Spleen (tissue), 11 donors: ENCODE measurements around the gene MEGF8. TPM values are rescaled to one million over a fixed set of nuclear protein-coding genes. Genes with fewer than 3 reads are reported as not detected.

ENCODE experiments used
- DNase-seq: peaks from one replicate; pipeline ENCODE4 v3.0.0-alpha.2; 2020
- H3K27ac ChIP-seq, 8 donors: fragments of 200-600 bp; sonication (generic) in 7 of 8; 1 replicate in 4 of 8; 2 replicates in 4 of 8; pipeline versions ENCODE4 v1.5.0 to v1.8.0; 2016 to 2021; ENCODE audit warnings: inconsistent platforms in 4 of 8, mild to moderate bottlenecking in 4 of 8, moderate library complexity in 1 of 8
- H3K27me3 ChIP-seq, 7 donors: fragments of 200-600 bp; sonication (generic) in 6 of 7; replicated peaks in 1 of 7; 1 replicate in 4 of 7; 2 replicates in 3 of 7; pipeline versions ENCODE4 v1.5.0 to v1.8.0; 2016 to 2021; ENCODE audit warnings: inconsistent platforms in 3 of 7, mild to moderate bottlenecking in 1 of 7
- H3K36me3 ChIP-seq, 6 donors: fragments of 200-600 bp; sonication (generic) in 5 of 6; 1 replicate in 4 of 6; 2 replicates in 2 of 6; pipeline versions ENCODE4 v1.5.0 to v1.8.0; 2016 to 2021; ENCODE audit warnings: inconsistent platforms in 2 of 6
- H3K4me1 ChIP-seq, 6 donors: fragments of 200-600 bp; sonication (generic) in 5 of 6; 1 replicate in 3 of 6; 2 replicates in 3 of 6; pipeline versions ENCODE4 v1.5.0 to v1.8.0; 2016 to 2021; ENCODE audit warnings: inconsistent platforms in 3 of 6
- H3K4me3 ChIP-seq, 8 donors: fragments of 200-600 bp; sonication (generic) in 7 of 8; 1 replicate in 4 of 8; 2 replicates in 4 of 8; pipeline versions ENCODE4 v1.5.0 to v1.8.0; 2016 to 2021; ENCODE audit warnings: inconsistent platforms in 4 of 8, mild to moderate bottlenecking in 4 of 8, moderate library complexity in 2 of 8
- H3K9me3 ChIP-seq, 8 donors: fragments of 200-600 bp; sonication (generic) in 7 of 8; 1 replicate in 4 of 8; 2 replicates in 4 of 8; pipeline versions ENCODE4 v1.5.0 to v1.8.0; 2016 to 2021; ENCODE audit warnings: inconsistent platforms in 4 of 8
- POLR2A ChIP-seq, 3 donors: fragments of 450-650 bp; IDR thresholded peaks; one replicate each; pipeline ENCODE4 v1.5.1; 2017; ENCODE audit warnings: antibody characterized with exemption in 3 of 3, mild to moderate bottlenecking in 1 of 3
- POLR2AphosphoS5 ChIP-seq, 3 donors: sonication (generic); formaldehyde crosslinking; IDR thresholded peaks; one replicate each; pipeline ENCODE4 v1.5.1; 2017; ENCODE audit warnings: antibody characterized with exemption in 3 of 3
- WGBS, 5 donors: extraction: QIAGEN DNeasy Blood & Tissue Kit in 3 of 5; methylation state at CpG; one replicate each; pipeline versions ENCODE4 v1.1.5 to v1.1.7; 2013 to 2018; 5-methylcytosine and 5-hydroxymethylcytosine counted together
- intact Hi-C: fragments of 100-400 bp; cut with DNase I; formaldehyde crosslinking; loops from one replicate; pipeline ENCODE4 v1.15.0; 2023; ENCODE audit warnings: low total_unique reads
- polyA plus RNA-seq, 3 donors: library from polyadenylated mRNA; stranded (reverse); fragments of 200-250 nt; gene quantifications; one replicate each; pipeline ENCODE4 v1.2.1, GENCODE V29; 2013
- total RNA-seq, 7 donors: library from RNA; depleted of rRNA in 3 of 7; stranded (reverse); fragments of >200 nt in 3 of 7; fragmentation: NEBNext Ultra II Directional in 4 of 7; extraction: Animal tissue kit (Norgen Biotek cat#: 25700) in 4 of 7; gene quantifications; one replicate each; pipeline versions ENCODE4 v1.1.0 to v1.2.1, GENCODE V29; 2016 to 2021
- TF ChIP-seq, protein P1 (sequence below), 11 experiments: fragments of 200-600 bp in 7 of 11; fragments of 450-650 bp in 4 of 11; sonication (generic) in 4 of 11; IDR thresholded peaks in 8 of 11; conservative IDR thresholded peaks in 3 of 11; 1 replicate in 7 of 11; 2 replicates in 4 of 11; pipeline versions ENCODE4 v1.4.0 to v1.8.0; 2016 to 2021; ENCODE audit warnings: antibody characterized with exemption in 11 of 11, inconsistent platforms in 4 of 11, mild to moderate bottlenecking in 1 of 11
- donor health status: healthy with polysubstance abuse.
- donor health status: DM: no; HTN: no; CAD: no; lungs with moderate emphysema.
- donor health status: DM: no; HTN: no; CAD: no.
- donor health status: Bipolar disorder and iron deficiency.
- donor health status: healthy.
- donor health status: DM: no; HTN: no; CAD: no.
- donor health status: DM: yes; HTN: yes; CAD: no.

Gene MEGF8
- total and polyA plus RNA-seq, 10 donors, result 2.3 to 26.2 (median 18.7) TPM

DNA sequence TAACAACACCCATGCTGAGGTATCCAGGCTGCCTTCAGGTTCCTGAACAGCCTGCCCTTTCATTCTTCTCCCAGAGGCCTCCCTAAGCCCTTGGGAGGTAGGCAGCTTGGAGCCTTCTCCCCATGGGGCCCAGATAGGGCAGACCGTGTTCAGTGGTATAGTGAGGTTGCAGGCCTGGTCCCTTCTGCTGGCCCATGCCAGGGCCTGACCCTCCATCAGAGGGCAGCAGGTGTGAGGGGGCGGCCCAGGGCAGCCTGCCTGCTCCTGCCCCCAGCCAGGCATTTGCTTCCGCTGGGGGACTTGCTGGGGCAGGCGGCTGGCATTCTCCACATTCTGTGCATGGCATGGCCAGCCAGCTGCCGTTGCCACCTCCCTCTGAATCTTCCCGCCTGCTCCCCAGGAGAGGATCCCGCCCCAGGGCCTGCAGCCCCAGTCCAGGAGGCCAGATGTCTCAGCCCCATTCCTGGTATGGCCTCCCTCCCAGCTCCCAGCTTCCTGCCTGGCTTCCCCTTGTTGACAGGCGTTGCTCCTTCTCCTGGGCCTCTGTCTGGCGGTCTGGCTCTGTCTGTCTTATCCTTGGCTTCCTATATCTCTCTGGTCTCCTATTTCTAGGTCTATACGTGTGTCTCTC, 47.5 kb upstream of the MEGF8 start:
- WGBS, 5 donors, result 56 to 72% (median 59%) methylated on average over 6 to 10 of the region's 10 CpGs
- peaks cover 0 to 51% (median 21%) of the 10 kb centered on the region in 6 donors for H3K36me3 ChIP-seq
- no peaks in the 10 kb centered on the region for H3K27me3 ChIP-seq
- intact Hi-C loops, result no loop called here
- no peaks in the 10 kb centered on the region for H3K9me3 ChIP-seq
- peak; percentile 29 to 58 (median 46) for TF ChIP-seq POLR2AphosphoS5 (IDR thresholded peaks at IDR 0.05)
- TF ChIP-seq, protein P1, sequence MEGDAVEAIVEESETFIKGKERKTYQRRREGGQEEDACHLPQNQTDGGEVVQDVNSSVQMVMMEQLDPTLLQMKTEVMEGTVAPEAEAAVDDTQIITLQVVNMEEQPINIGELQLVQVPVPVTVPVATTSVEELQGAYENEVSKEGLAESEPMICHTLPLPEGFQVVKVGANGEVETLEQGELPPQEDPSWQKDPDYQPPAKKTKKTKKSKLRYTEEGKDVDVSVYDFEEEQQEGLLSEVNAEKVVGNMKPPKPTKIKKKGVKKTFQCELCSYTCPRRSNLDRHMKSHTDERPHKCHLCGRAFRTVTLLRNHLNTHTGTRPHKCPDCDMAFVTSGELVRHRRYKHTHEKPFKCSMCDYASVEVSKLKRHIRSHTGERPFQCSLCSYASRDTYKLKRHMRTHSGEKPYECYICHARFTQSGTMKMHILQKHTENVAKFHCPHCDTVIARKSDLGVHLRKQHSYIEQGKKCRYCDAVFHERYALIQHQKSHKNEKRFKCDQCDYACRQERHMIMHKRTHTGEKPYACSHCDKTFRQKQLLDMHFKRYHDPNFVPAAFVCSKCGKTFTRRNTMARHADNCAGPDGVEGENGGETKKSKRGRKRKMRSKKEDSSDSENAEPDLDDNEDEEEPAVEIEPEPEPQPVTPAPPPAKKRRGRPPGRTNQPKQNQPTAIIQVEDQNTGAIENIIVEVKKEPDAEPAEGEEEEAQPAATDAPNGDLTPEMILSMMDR (IDR thresholded peaks at IDR 0.05 in 8 of 11, conservative IDR thresholded peaks at IDR 0.05 in 3 of 11), result no peak
- peak overlapping the region; percentile 9 to 99 (median 96) for H3K27ac ChIP-seq
- H3K4me1 ChIP-seq, result peaks cover 65 to 100% (median 91%) of the 10 kb centered on the region in 6 donors
- H3K4me3 ChIP-seq, result no peak overlapping the region
- DNase-seq, result peak; percentile 79

DNA sequence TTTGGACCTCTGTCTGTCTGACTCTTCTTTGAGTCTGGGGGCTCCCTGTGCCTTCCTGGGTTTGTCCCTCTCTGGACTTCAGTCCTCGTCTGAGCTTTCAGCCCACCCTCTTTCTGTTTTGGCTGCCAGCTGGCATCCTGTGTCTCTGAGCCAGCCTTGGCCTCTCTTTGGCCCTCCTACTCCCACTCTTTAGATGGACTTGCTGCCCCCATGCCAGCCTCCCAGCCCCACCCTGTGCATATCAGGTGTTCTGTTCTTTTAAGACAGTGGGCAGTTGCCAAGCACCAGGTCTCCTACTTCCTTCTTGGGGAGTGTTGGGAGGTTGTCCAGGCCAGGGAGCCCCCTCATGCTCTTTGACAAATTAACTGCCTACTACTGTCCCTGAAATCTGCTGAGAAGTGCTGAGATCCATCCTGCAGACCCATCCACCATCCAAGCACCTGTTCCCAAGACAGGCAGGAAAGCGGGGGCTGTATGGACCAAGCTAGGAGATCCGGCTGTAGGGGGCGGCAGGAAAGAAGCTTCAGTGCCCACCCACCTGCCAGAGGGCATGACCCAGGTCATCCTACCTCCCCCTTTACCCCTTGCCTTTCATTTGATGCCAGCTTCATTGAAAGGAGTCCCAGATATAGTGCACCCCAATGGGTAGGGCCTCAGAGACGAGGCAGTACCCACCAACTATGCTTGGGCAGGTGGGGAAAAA, 46.8 kb upstream of the MEGF8 start:
- Histone ChIP-seq H3K9me3 (no peaks in the 10 kb centered on the region), H3K27me3 (no peaks in the 10 kb centered on the region), H3K36me3 (peaks cover 0 to 45% (median 15%) of the 10 kb centered on the region in 6 donors), H3K4me3 (peak overlapping the region in 1 of 8 donors; percentile 91), H3K4me1 (peaks cover 68 to 100% (median 94%) of the 10 kb centered on the region in 6 donors), H3K27ac (peak overlapping the region in 7 of 8 donors; percentile 24 to 99 (median 97))
- TF ChIP-seq, protein P1 (IDR thresholded peaks at IDR 0.05 in 8 of 11, conservative IDR thresholded peaks at IDR 0.05 in 3 of 11), result no peak
- no peak for TF ChIP-seq POLR2A (IDR thresholded peaks at IDR 0.05)
- TF ChIP-seq POLR2AphosphoS5 (IDR thresholded peaks at IDR 0.05), result peak in 1 of 3 donors; percentile 21
- no peak for DNase-seq
- intact Hi-C loops, result no loop called here
- 52 to 78% (median 64%) methylated on average over 5 of the region's 5 CpGs for WGBS, 5 donors

DNA sequence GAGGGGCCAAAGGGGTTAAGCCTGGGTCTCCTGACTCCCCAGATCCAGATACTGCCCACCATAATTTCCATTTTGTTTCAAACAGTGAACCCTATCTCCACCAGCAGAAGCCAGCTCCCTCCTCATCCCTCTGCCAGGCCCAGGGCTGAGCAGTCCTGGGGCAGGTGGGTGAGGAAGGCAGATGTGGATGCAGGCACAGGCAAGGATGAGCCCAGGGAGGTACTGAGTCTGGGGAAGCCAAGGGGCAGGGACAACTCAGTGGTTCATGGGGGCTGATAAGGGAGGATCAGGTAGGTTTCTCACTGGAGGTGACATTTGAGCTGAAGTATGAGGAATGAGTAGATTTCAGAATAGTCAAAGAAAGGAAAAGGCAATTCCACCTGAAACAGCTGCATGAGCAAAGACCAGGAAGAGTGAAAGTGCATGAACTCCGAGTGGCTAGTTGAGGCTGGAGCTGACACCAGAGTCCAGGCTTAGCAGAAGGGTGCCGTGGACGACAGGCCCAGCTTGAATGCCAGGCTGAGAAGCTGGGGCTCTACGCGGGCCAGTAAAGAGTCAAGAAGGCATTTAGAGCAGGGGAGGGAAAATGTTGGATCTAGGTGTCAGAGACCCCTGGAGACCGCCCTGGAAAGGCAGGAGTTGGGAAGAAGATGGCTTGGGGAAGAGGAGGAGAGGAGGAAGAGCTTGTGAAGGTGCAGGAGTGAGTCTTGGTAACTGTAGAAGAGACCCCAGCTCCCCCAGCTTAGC, 46.1 kb upstream of the MEGF8 start:
- Histone ChIP-seq H3K27me3 (no peaks in the 10 kb centered on the region), H3K27ac (peak overlapping the region; percentile 93 to 99 (median 96)), H3K36me3 (peaks cover 0 to 37% (median 7%) of the 10 kb centered on the region in 6 donors), H3K4me1 (peaks cover 68 to 92% (median 90%) of the 10 kb centered on the region in 6 donors), H3K4me3 (peak overlapping the region; percentile 81 to 91 (median 88)), H3K9me3 (no peaks in the 10 kb centered on the region)
- DNase-seq, result no peak
- TF ChIP-seq POLR2AphosphoS5 (IDR thresholded peaks at IDR 0.05) (no peak), POLR2A (IDR thresholded peaks at IDR 0.05) (no peak)
- TF ChIP-seq, protein P1 (IDR thresholded peaks at IDR 0.05 in 8 of 11, conservative IDR thresholded peaks at IDR 0.05 in 3 of 11), result no peak
- 12 to 21% (median 20%) methylated on average over 6 of the region's 6 CpGs for WGBS, 5 donors
- intact Hi-C loops, result no loop called here
